NCI-H1105 treated with DMSO at 0.1 percent for 48 hours (cell line): Measurements from ENCODE around the gene NALCN.
A peak's percentile ranks its signal among the peaks of the same experiment; 100 is the strongest.

Experiments used
- DNase-seq: peaks from one replicate; lab custom pipeline; 2025; lab: John Stamatoyannopoulos, UW

The NALCN gene

GRCh38 chr13:101415358-101416174, 742 bp downstream of the NALCN start:
- DNase-seq = no peak

- DNase-seq = no peak
Measured at GRCh38 chr13:101412076-101412475, 4.2 kb downstream of the NALCN start.

- DNase-seq = no peak
Measured at GRCh38 chr13:101408992-101409656, 7.2 kb downstream of the NALCN start.

- DNase-seq = no peak
Measured at GRCh38 chr13:101408154-101408553, 8.2 kb downstream of the NALCN start.

- no peak for DNase-seq
Measured at GRCh38 chr13:101406791-101407190, 9.5 kb downstream of the NALCN start.

GRCh38 chr13:101401196-101401595, 15.1 kb downstream of the NALCN start:
- no peak for DNase-seq

DNA sequence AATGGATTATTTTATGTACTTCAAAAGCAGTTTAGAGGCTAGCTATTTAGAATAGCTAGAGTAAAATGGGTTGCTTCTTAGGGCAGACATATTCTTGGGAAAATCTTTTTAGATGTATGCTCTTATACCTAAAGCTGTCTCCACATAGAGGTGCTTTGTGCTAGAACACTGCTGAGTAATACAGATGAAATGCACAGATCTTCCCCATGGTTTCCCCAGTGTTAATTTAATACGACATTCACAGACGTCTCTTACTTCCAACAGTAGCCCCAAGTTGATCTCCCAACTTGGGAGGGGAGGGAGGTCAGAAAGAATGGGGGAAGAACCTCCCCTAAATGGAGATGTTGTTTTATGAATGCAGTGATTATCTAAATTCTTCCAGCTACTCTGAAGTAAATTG, 16.9 kb downstream of the NALCN start:
- DNase-seq = no peak

GRCh38 chr13:101398920-101399319, 17.4 kb downstream of the NALCN start:
- DNase-seq = no peak

- DNase-seq = no peak
Measured at GRCh38 chr13:101398191-101398590, 18.1 kb downstream of the NALCN start.

DNA sequence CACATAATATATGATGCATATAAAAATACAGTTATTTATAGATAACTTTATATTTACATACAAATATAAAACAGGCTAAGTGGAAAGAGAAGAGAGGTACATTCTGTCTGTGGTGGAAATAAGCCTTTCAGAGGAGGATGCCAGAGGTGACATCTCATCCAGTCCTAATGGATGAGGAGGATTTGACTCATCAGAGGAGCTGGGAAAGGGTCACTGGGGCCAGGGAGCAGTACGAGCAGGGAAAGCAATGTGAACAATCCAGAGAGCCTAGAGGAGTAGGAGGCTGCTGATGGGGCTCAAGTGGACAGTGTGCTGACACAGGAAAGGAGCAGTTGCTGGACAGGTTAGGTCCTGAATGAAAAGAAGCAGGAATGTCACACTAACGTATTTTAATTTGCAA, 18.6 kb downstream of the NALCN start:
- no peak for DNase-seq

GRCh38 chr13:101394605-101395004, 21.7 kb downstream of the NALCN start:
- no peak for DNase-seq

DNA sequence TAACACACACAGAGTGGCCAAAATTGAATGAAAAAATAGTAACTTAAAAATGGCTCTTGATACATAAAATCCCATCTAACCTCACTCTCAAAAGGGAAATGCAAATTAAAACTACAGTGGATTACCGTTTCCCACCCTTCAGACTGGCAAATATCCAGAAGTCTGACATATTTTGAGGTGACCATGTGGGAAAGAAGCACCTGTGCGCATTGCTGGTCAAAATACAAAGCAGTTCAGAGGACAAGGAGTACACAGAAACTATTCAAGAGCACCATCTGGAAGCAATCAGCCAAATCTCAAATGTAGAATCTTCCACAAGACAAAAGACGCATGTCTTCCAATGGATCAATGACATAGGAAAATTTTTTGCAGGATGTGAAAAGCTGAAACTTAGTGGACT, 23.2 kb downstream of the NALCN start:
- no peak for DNase-seq

DNA sequence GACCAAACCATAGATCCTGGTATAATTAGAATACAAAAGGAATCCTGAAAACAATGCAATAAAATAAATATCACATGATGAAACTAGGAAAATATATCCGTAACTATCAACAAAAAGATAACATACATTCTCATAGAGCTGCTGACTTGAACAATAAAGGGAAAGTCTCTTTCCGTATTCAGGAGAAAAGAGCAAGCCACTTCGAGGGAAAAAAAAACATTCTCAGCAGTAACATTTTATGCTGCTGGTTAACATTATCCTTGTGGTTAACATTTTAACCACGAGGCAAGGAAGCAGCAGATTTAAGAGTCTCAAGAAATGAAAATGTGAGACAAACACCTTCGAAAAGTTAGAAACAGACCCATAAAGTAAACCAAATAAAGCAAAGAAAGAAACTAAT, 25.8 kb downstream of the NALCN start:
- no peak for DNase-seq

DNA sequence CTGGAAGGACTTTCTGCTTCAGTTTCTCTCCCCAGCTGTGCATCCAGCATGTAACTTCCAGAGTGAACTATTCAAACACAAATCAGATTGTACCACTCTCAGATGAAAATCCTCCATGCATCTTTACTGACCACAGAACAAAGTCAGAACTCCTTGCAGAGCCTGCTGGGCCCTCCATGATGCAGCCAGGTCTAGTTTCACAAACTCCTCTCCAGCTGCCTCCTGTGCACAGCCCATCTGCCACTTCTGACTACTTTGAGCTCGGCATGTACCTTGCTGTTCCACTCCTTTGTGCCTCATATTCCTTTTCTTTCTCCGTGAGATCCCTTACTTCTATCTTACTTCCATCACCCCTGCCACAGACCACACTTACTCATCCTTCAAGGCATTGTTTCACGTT, 31.4 kb downstream of the NALCN start:
- no peak for DNase-seq

- no peak for DNase-seq
Measured at GRCh38 chr13:101383595-101383994, 32.7 kb downstream of the NALCN start.

GRCh38 chr13:101382701-101383100, 33.6 kb downstream of the NALCN start:
- no peak for DNase-seq

- peak; percentile 39 for DNase-seq
Measured at GRCh38 chr13:101382086-101382485, 34.2 kb downstream of the NALCN start.

DNA sequence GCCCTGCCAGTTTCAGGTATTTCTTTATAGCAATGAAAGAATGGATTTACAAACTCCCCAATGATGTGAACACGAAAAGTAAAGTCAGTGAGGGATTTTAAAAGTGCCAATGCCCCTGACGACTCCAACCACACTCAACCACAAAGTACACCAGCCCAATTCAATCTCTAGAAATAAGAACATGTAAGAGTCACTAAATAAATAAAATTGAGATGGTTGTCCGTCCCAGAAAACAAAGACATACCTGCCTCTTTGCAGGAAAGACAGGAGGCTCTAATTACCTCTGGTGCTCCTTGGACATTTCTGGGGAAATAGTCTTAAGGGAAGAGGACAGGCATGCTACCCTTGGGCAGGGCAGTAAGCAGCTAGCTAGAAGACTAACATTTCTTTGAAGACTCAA, 55.8 kb downstream of the NALCN start:
- DNase-seq = no peak

DNA sequence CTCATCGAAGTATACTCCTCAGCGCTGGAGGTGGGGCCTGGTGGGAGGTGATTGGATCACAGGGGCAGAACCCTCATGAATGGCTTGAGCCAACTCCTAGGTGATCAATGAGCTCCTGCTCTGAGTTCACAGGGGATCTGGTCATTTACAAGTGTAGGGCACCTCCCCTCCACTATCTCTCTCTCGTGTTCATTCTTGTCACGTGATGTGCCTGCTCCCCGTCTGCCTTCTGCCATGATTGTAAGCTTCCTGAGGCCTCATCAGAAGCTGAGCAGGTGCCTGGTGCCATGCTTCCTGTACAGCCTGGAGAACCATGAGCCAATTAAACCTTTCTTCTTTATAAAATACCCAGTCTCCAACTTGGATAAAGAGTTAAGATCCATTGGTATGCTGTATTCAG, 61.4 kb downstream of the NALCN start:
- no peak for DNase-seq

DNA sequence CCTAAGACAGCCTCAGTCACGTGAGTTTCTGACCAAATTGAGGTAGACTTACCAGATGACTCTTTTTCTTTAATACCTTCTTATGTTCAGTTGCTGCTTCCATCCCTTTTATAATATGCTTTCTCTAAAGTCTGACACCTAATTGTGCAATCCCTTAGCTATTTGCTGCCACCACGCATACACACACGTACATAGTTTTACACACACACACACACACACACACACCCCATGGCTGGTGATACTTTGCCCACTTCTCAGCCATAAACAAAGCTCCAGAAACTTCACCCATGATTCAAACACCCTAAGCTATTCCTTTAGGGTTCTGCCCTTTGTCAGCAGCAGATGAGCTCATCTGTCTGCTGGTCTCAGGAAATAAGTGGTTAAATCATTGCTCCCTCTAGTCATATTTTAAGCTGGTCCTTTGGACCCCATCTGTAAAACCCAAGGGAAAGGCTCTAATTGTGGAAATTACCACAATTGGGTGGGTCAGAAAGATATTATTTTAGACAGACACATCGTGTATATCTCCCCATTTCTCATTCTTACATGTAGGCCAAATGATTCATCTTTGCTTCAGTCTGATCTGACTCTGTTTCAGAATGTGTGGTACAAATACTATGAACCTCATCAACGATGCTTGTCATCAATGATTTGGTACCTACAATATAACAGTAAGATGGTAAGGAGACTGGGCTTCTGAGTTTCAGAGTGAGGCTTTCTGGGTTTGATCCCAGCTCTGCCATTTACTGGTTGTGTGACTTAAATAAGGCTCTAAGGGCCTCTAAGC, 69.2 kb downstream of the NALCN start:
- no peak for DNase-seq

GRCh38 chr13:101346161-101346560, 70.1 kb downstream of the NALCN start:
- no peak for DNase-seq

DNA sequence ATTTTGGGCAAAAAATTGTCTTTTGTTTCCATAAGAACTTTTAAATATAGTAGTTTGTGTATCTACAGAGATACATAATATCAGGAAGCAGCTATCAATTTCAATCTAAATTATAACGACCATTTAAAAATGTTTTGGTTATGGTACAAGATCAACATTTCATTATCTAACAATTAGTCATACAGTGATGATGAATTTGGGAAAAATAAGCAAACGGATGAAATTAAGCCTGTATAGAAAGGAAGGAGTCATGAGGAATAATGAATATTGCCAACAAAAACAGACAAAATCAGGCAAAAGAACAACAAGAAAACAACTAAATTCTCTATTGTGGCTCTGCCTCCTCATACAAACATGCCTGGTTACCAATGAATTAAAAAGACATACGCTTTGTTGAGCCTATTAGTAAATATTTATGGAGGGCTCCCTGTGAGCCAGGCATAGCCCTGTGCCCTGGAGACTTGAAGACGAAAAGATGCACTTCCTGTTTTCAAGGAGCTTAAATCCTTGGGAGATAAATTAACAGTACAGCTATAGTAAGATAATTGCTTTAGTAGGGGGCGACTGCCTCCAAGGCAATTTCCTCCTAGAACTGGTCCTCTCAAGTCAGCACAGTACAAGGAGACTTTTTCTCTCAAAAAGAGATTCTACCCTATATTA, 73.0 kb downstream of the NALCN start:
- no peak for DNase-seq
